ENCODE data around the gene NPPC.
A peak's percentile ranks its signal among the peaks of the same experiment; 100 is the strongest.

The NPPC gene

DNA sequence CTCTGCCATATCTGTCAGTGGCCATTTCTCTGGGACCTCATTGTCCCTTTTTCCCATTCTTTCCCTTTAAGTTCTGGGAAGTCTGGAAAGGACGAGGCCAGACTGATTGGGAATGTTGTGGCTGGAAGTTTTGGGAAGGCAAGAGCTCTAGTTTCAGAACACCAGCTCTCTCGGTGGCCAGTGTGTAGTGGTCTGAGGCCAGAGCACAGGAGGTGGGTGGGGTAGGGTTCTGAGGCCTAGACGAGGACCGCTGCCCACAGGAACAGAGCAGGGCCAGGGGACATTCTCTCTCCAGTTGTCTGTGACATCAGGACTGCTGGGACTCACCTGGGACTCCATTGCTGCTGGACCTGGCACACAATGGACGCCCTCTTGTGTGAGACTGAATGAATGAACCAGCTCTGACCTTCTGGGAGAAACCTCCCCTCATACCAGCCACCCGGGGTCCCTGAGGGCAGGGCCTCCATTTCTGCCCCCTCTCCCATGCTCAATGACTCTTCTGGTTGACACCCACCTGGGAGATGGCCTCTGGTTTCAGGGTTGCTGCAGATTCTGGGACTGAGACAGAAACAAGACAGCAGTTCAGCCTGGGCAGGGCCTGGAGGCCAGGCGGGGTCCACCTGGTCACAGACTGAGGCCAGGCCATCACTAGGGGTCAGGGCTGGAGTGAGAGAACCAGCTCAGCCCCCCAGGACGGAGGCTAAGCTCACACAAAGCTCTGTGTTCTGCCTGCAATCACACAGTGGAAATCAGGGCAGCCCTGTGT is 8.4 kb upstream of the NPPC start:
- DNase-seq: no peak

DNA sequence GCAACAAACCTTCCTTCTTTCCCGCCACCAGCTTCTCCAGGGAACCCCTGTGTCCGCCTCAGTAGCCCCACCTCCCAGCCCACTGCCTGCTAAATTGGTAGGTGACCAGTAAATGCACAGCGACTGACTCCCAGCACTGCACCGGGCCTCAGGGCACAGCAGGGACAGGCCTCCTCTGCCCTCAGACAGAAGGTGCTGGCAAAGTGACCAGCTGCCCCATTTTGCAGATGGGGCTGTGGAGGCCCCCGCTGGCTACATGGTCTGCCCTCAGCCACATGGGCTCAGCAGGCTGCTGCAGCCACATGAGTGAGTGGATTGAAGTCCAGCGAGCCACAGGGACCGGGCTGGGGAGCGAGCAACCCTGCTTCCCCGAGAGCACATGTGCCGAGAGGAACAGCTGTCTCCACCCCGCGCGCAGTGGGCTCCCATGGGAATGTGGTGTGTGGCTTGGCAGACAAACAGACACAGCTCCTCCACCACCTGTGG is 7.8 kb upstream of the NPPC start:
- DNase-seq: peak; percentile 55

- DNase-seq: peak; percentile 33
Observed at GRCh38 chr2:231932985-231933915, 7.1 kb upstream of the NPPC start.

GRCh38 chr2:231932711-231932970 is 6.4 kb upstream of the NPPC start:
- no peak for DNase-seq

DNA sequence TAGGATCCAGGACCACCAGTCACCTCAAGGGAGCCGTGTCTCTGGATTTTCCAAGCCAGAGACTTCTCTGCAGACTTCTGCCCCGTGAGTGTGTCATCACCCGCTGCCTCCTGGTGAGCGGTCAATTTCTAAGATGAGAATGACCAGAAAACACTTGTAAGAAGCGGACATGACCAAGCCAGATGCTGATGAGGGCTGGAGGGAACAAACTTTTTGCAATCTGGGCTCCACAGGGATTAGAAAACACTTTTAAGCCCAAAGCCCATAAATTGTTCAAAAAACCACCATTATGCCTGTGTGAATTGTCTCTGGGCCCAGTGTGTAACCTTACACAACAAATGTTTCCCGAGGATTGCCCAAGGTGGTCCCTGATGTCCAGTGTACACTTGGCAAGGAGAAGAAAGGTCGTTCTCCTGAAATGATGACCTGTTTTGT is 5.3 kb upstream of the NPPC start:
- DNase-seq: no peak

GRCh38 chr2:231930593-231931281 is 4.5 kb upstream of the NPPC start:
- peak; percentile 59 for DNase-seq

DNA sequence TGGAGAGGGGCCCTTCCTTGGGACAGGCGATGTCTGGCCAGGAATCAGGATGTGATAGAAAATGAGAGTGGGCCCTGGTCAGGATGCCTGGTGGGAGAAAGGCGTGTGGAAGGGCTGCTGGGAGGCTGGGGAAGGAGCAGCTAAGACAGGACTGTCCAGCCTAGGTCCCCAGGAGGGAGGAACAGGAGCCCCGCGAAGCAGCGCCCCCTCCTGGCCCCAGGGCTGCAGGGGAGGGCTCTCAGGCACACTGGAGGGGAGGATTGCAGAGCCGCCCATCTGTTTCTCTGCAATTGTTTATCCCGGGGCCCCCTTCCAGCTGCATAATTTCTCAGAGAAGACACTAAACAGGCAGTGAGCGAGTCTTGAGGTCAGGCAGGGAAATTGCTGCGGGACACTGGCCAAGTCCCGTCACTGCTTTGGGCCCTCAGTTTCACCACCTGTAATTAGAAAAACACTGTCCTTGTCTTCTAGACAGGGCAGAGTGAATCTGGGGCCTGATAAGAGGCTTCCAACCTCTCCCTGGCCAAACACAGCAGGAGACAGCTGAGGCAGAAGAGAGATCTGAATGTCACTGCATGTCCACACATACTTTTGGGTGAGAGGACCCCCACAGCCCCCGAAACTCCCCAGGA is 3.9 kb upstream of the NPPC start:
- DNase-seq: peak; percentile 50

GRCh38 chr2:231928901-231929725 is 2.9 kb upstream of the NPPC start:
- no peak for DNase-seq

DNA sequence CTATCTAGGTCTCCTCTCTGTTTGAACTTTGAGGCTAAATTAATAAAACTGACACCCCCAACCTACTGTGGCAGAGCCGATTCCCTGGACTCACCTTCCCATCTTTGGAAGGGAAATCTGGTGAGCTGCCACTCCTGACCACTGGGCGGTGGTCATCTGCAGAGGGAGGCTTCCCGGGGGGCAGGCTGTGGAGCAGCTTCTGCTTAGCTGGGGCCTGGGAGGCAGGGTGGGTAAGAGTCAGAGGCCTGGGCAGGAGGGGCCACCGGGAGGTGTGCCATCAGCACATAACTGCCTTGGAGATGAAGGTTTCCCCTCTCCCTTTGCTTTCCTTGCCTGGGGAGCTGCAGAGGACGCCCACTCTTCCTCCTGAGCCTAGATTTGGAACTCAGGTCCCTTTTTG is 2.3 kb upstream of the NPPC start:
- no peak for DNase-seq

DNA sequence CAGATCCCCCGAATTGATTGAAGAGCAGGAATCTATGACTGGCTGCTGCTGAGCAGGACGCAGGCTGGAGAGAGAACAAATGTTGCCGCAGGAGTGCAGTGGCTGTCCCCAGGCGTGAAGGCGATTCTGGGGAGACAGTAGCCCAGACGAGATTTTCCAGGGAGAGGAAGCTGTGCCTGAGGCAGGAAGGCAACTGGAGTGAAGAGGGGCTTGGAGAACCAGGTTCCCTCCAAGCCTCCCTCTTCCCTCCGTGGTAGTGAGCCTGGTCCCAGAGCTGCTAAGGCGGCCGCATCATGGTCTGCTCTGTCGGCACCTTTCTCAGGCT is 1.3 kb upstream of the NPPC start:
- DNase-seq: no peak

DNA sequence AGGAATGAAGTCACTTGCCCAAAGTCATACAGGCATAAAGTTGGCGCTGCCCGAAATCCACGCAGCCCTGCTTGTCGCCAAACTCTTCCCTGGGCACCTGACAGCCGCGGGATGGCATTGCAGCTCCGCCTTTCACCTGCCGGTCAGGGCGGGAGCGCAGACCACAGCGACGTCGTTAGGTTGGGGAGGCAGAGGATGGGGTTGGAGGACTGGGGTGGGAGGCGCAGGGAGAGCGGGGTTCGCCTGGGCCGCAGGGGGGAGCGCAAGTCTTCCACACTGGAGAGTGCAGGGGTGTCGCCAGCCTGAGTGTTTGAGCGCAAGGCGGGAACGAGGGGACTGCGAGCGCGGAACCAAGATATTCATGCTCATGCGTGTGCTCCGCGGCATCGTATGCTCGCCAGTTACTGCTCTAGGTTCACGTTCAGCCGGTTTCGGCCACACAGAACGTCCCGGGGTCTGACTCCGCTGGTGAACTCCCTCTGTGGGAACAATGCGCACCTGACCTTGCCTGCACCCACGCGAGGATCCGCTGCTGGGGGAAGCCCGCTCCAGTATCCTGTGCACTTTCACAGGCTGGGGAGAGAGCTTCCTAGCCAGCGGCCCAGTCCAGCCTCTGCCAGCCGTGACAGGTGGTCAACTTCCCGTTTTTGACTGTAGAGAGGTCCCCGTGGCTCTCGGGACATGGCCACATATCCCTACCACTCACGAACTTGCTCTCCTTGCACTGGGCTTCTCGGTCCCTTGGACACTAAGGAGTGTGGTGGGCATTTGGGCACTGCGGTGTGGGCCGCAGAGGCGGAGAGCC is 767 bp upstream of the NPPC start:
- DNase-seq: no peak

GRCh38 chr2:231925303-231926179 is 655 bp downstream of the NPPC start:
- peak; percentile 16 for DNase-seq

- no peak for DNase-seq
Observed at GRCh38 chr2:231924889-231925275, 1.3 kb downstream of the NPPC start.

DNA sequence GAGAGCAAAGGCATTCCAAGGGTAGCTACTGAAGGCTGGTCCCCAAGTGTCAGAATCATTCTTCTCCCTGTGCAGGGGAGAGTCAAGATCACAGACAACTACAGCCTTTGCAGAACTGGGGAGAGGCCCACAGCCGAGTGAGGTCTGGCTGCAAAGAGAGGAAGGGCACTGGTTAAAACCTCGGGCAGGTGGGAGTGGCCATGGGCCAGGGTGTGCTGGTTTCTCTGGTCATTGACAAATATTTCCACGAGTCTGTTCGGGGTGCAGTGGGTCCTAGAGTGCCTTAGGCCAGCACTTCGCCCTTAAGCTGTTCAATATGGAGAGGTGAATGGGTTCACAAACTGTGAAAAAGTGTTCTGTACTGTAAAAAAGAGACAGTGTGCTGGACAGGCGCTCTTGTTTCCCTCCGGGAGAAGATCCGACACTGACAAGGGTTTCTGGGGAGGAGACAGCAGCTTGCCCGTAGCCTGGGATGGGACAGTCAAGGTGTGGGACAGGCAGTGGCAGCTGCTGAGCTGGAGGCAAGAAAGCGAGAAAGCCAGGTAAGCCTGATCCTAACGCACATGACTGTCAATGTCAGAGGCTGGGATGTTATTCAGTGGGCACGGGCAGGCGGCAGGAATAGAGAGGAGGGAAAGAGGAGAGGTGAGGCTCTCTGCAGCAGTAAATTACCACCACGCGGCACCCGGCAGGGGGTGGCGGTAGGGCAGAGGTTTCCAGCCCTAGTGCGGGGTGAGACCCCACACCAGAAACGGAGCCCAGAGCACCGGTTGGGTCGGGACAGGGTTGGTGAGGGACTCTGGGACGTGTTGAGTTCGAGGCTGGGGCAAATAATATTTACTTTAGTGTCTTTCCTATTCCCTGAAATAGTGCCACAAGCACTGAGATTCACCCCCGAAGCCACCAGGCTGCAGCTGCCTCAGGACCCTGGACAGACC is 2.0 kb downstream of the NPPC start:
- no peak for DNase-seq

DNA sequence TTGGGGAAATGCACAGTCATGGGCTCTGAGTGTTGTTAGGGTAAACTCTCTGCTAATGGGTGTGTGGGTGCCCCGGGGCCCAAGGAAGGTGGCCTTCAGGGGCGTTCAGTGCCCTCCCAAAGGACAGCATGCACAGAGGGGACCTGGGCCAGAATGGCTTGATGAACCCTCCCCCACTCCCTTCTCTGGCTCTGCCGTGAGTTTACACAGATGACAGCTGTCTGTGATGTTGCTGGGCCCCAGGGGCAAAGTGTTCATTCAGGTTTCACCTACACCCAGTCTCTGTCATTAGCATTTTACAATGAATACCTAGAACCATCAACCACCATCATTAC is 3.2 kb downstream of the NPPC start:
- peak; percentile 7 for DNase-seq

DNA sequence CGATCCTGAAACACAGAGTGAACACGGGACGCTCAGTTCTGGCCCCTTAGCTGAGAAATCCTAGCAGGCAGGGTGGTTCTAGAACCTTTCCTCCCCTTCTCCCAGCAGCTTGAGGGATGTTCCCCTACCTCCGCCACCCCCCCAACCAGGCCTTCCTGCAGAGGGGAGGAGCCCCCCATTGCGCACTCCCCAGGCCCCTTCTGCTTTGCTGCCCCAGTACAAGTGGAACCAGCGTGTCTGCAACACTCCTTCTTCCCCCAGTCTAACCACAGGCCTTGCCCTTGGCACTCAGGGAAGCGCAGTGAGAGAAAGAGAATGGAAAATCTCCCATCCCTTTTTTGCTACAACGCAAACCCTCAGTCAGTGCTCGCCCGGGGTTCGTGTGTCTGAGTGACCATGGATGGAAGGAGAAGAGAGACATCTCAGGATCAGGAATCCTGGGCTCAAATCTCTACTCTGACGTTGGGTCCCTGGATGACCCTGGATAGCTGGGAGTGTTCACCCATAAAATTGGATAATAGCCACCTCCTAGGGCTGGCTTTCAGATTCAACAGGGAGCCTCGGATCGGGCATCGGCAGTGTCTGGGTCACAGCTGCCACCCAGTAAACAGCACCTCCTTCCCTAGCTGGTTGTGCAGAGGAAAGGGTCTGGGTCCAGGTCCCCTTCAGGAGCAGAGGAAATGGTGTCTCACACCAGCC is 3.7 kb downstream of the NPPC start:
- DNase-seq: no peak

DNA sequence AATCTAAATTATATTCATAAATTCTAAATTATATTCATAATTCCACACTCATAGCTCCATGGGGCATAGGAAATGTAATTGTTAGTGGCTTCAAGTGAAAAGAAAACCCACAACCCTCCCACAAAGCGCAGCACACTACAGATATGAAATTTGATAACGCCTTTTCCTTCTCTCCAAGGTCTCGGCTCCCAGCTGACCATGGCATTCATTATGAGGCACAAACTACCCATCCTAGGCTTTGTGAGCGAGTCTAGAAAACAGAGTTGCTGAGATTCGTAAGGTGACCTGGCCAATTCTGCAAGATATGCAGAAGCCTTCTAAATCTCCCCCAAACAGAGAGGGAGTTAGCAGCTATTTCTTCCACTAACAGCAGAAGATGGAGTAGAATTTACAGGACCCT is 5.4 kb downstream of the NPPC start:
- DNase-seq: no peak

DNA sequence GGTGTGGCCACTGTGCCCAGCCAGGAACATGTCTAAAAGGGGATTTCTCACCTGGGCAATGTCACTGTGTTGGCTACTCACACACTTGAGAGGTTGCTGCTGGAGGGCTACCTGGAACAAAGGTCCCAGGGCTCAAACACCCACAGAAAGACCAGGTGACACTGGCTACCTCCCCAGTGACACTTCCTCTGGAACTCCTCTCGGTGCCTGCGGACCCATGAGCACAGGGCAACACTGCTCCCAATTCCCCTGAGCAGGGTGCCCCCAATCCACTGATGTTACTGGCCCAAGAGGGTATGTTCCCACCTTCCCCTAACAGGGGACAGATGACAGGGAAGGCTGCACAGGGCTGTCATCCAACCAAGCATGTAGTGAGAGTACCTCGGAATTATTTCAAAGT is 5.8 kb downstream of the NPPC start:
- no peak for DNase-seq

All from NCI-H1694 treated with DMSO at 0.1 percent for 48 hours (cell line).